Hepatocyte (in vitro differentiated cells): ENCODE results near the gene BICDL1. TPM values are rescaled to one million over a fixed set of nuclear protein-coding genes. Genes with fewer than 3 reads are reported as not detected.

Source experiments
- DNase-seq: peaks from one replicate; pipeline ENCODE4 v3.0.0-alpha.2; 2016; ENCODE audit warnings: low spot score
- H2AFZ ChIP-seq: fragments of 200-600 bp; sonication (generic); 2 replicates; pipeline ENCODE4 v1.6.0; 2016; ENCODE audit warnings: antibody characterized with exemption, mild to moderate bottlenecking
- H3K27ac ChIP-seq: fragments of 200-600 bp; sonication (generic); 2 replicates; pipeline ENCODE4 v1.5.1; 2016; ENCODE audit warnings: mild to moderate bottlenecking
- H3K27me3 ChIP-seq: fragments of 200-600 bp; sonication (generic); 2 replicates; pipeline ENCODE4 v1.6.1; 2016
- H3K36me3 ChIP-seq: fragments of 200-600 bp; sonication (generic); replicated peaks from 2 replicates; pipeline ENCODE4 v1.5.1; 2016; ENCODE audit warnings: low read depth; ENCODE audit not compliant: insufficient read depth
- H3K4me1 ChIP-seq: fragments of 200-600 bp; sonication (generic); 2 replicates; pipeline ENCODE4 v1.5.1; 2016; ENCODE audit warnings: mild to moderate bottlenecking, moderate library complexity; ENCODE audit not compliant: insufficient read depth
- H3K4me2 ChIP-seq: fragments of 200-600 bp; sonication (generic); 2 replicates; pipeline ENCODE4 v1.6.0; 2016
- H3K4me3 ChIP-seq: fragments of 200-600 bp; sonication (generic); 2 replicates; pipeline ENCODE4 v1.5.1; 2016; ENCODE audit warnings: mild to moderate bottlenecking
- H3K79me2 ChIP-seq: fragments of 200-600 bp; sonication (generic); 2 replicates; pipeline ENCODE4 v1.6.0; 2017; ENCODE audit warnings: mild to moderate bottlenecking
- H3K9me2 ChIP-seq: fragments of 200-600 bp; sonication (generic); replicated peaks from 2 replicates; pipeline ENCODE4 v1.6.0; 2017; ENCODE audit warnings: mild to moderate bottlenecking; ENCODE audit not compliant: insufficient read depth
- H3K9me3 ChIP-seq: fragments of 200-600 bp; sonication (generic); 2 replicates; pipeline ENCODE4 v1.5.1; 2016; ENCODE audit warnings: low read depth, mild to moderate bottlenecking
- H4K20me1 ChIP-seq: fragments of 200-600 bp; sonication (generic); 2 replicates; pipeline ENCODE4 v1.6.0; 2016; ENCODE audit warnings: mild to moderate bottlenecking; ENCODE audit not compliant: insufficient read depth, poor library complexity, severe bottlenecking
- CTCF ChIP-seq: fragments of 200-600 bp; sonication (generic); IDR thresholded peaks from 2 replicates; pipeline ENCODE4 v1.5.1; 2016; ENCODE audit warnings: antibody characterized with exemption, mild to moderate bottlenecking; ENCODE audit not compliant: poor library complexity
- EZH2 ChIP-seq: fragments of 200-600 bp; sonication (generic); IDR thresholded peaks from 2 replicates; pipeline ENCODE4 v1.6.1; 2016; ENCODE audit warnings: antibody characterized with exemption, mild to moderate bottlenecking, borderline replicate concordance
- EZH2phosphoT487 ChIP-seq: fragments of 200-600 bp; sonication (generic); IDR thresholded peaks from one replicate; pipeline ENCODE4 v1.6.1; 2018; ENCODE audit warnings: antibody characterized with exemption, mild to moderate bottlenecking, low read depth, moderate library complexity; ENCODE audit not compliant: unreplicated experiment, severe bottlenecking
- WGBS: methylation state at CpG from one replicate; pipeline ENCODE4 v1.1.6; 2016; ENCODE audit warnings: low lambda C conversion rate; ENCODE audit errors: missing lambda C conversion rate; 5-methylcytosine and 5-hydroxymethylcytosine counted together
- polyA plus RNA-seq: library from polyadenylated mRNA; unstranded; fragments of >200 nt; fragmentation: Nextera tagmentation; extraction: Ambion mirVana; gene quantifications from 2 replicates; pipeline ENCODE4 v1.2.1, GENCODE V29; 2016
- total RNA-seq: library from RNA; depleted of rRNA; stranded (reverse); fragments of >200 nt; gene quantifications from 2 replicates; pipeline ENCODE4 v1.2.3, GENCODE V29; 2014

The BICDL1 gene
- total and polyA plus RNA-seq, 2 experiments from 2014 or later, result 10.6 to 21.9 TPM

GRCh38 chr12:120069278-120069677, 80.2 kb downstream of the BICDL1 start:
- no peaks in the 10 kb centered on the region for H3K27me3 ChIP-seq
- WGBS, result 81% methylated on average over 5 of the region's 5 CpGs

GRCh38 chr12:120071493-120072020, 82.5 kb downstream of the BICDL1 start:
- no peaks in the 10 kb centered on the region for H3K79me2 ChIP-seq
- no peaks in the 10 kb centered on the region for H4K20me1 ChIP-seq
- H2AFZ ChIP-seq, result no peak overlapping the region
- no peaks in the 10 kb centered on the region for H3K9me3 ChIP-seq
- H3K36me3 ChIP-seq, result no peaks in the 10 kb centered on the region
- H3K4me1 ChIP-seq, result no peaks in the 10 kb centered on the region
- no peaks in the 10 kb centered on the region for H3K9me2 ChIP-seq
- H3K4me3 ChIP-seq, result no peak overlapping the region
- H3K27me3 ChIP-seq, result no peaks in the 10 kb centered on the region
- H3K27ac ChIP-seq, result no peak overlapping the region
- WGBS, result 96% methylated on average over 6 of the region's 6 CpGs
- TF ChIP-seq EZH2phosphoT487, result no peak
- no peak for DNase-seq
- no peak overlapping the region for H3K4me2 ChIP-seq

More at GRCh38 chr12:120069278-120069677, 80.2 kb downstream of the BICDL1 start:
- TF ChIP-seq CTCF, result no peak
- no peak for TF ChIP-seq EZH2
- no peak for TF ChIP-seq EZH2phosphoT487
- no peaks in the 10 kb centered on the region for H3K9me2 ChIP-seq
- no peaks in the 10 kb centered on the region for H3K4me1 ChIP-seq
- H3K79me2 ChIP-seq, result no peaks in the 10 kb centered on the region
- no peak overlapping the region for H3K4me2 ChIP-seq
- DNase-seq, result no peak
- no peaks in the 10 kb centered on the region for H4K20me1 ChIP-seq
- no peak overlapping the region for H3K4me3 ChIP-seq
- H3K9me3 ChIP-seq, result no peaks in the 10 kb centered on the region
- H3K27ac ChIP-seq, result no peak overlapping the region
- H2AFZ ChIP-seq, result no peak overlapping the region
- no peaks in the 10 kb centered on the region for H3K36me3 ChIP-seq

GRCh38 chr12:120072472-120073249, 83.6 kb downstream of the BICDL1 start:
- no peaks in the 10 kb centered on the region for H3K79me2 ChIP-seq
- TF ChIP-seq EZH2phosphoT487, result no peak
- no peak for TF ChIP-seq CTCF
- no peak for TF ChIP-seq EZH2
- H3K4me2 ChIP-seq, result no peak overlapping the region
- WGBS, result 92% methylated on average over 18 of the region's 18 CpGs
- H3K27ac ChIP-seq, result no peak overlapping the region
- no peak for DNase-seq
- H4K20me1 ChIP-seq, result no peaks in the 10 kb centered on the region
- no peak overlapping the region for H2AFZ ChIP-seq
- no peak overlapping the region for H3K4me3 ChIP-seq
- no peaks in the 10 kb centered on the region for H3K27me3 ChIP-seq
- H3K4me1 ChIP-seq, result no peaks in the 10 kb centered on the region
- H3K9me3 ChIP-seq, result no peaks in the 10 kb centered on the region
- H3K9me2 ChIP-seq, result no peaks in the 10 kb centered on the region
- no peaks in the 10 kb centered on the region for H3K36me3 ChIP-seq

- Histone ChIP-seq H3K27me3 (no peaks in the 10 kb centered on the region), H2AFZ (no peak overlapping the region), H3K36me3 (no peaks in the 10 kb centered on the region), H3K9me2 (no peaks in the 10 kb centered on the region), H3K9me3 (no peaks in the 10 kb centered on the region), H3K79me2 (no peaks in the 10 kb centered on the region), H3K27ac (no peak overlapping the region), H3K4me2 (no peak overlapping the region), H3K4me3 (no peak overlapping the region), H4K20me1 (no peaks in the 10 kb centered on the region), H3K4me1 (peaks cover 11% of the 10 kb centered on the region)
- no peak for DNase-seq
- 98% methylated on average over 7 of the region's 7 CpGs for WGBS
- no peak for TF ChIP-seq CTCF
- no peak for TF ChIP-seq EZH2
- TF ChIP-seq EZH2phosphoT487, result no peak
These were observed 86.1 kb downstream of the BICDL1 start for GRCh38 chr12:120075034-120075616.
